Fibroblast of mammary gland (primary cell): Measurements from ENCODE around the gene ST6GALNAC2.
"Not testable (repeated sequence)": the region's sequence is repeated elsewhere in the genome, so short reads cannot be mapped to it uniquely, and the experiment has no call there.

Experiments used
- DNase-seq: peaks from one replicate; pipeline ENCODE4 v3.0.0-alpha.2; 2010; ENCODE audit warnings: low read depth
- H3K4me3 ChIP-seq: 2 replicates; pipeline ENCODE4 v1.5.1; 2011; ENCODE audit warnings: low read depth, mild to moderate bottlenecking, low read length, moderate library complexity; ENCODE audit not compliant: control insufficient read depth
- CTCF ChIP-seq: conservative IDR thresholded peaks from 2 replicates; pipeline ENCODE4 v1.5.1; 2011; ENCODE audit warnings: low read depth, low read length, inconsistent platforms; ENCODE audit not compliant: control insufficient read depth, insufficient read depth

Gene ST6GALNAC2

GRCh38 chr17:76530811-76531485, 54.7 kb downstream of the ST6GALNAC2 start:
- H3K4me3 ChIP-seq, result no peak overlapping the region
- TF ChIP-seq CTCF, result no peak
- DNase-seq, result no peak

- no peak for TF ChIP-seq CTCF
- DNase-seq, result peak; percentile 96
- H3K4me3 ChIP-seq, result no peak overlapping the region
Measured at GRCh38 chr17:76530095-76530723, 55.5 kb downstream of the ST6GALNAC2 start.

- DNase-seq, result peak; percentile 98
- peak; percentile 3 for TF ChIP-seq CTCF
- H3K4me3 ChIP-seq, result no peak overlapping the region
Measured at GRCh38 chr17:76529224-76530094, 56.2 kb downstream of the ST6GALNAC2 start.

GRCh38 chr17:76528528-76529223, 57.0 kb downstream of the ST6GALNAC2 start:
- DNase-seq, result peak; percentile 68
- H3K4me3 ChIP-seq, result no peak overlapping the region
- TF ChIP-seq CTCF, result peak; percentile 3

- no peak overlapping the region for H3K4me3 ChIP-seq
- no peak for DNase-seq
- no peak for TF ChIP-seq CTCF
Measured at GRCh38 chr17:76528156-76528527, 57.5 kb downstream of the ST6GALNAC2 start.

- DNase-seq, result peak; percentile 92
- H3K4me3 ChIP-seq, result no peak overlapping the region
- TF ChIP-seq CTCF, result no peak
Measured at GRCh38 chr17:76527430-76528111, 58.1 kb downstream of the ST6GALNAC2 start.

GRCh38 chr17:76527016-76527415, 58.6 kb downstream of the ST6GALNAC2 start:
- not testable (repeated sequence) for DNase-seq, H3K4me3 ChIP-seq

- DNase-seq, result not testable (repeated sequence)
Measured at GRCh38 chr17:76525513-76525833, 60.2 kb downstream of the ST6GALNAC2 start.

More at GRCh38 chr17:76525513-76525833, 60.2 kb downstream of the ST6GALNAC2 start:
- H3K4me3 ChIP-seq, result not testable (repeated sequence)
